ENCODE results near the gene ZFAND3. TPM values are rescaled to one million over a fixed set of nuclear protein-coding genes. Genes with fewer than 3 reads are reported as not detected.

Gene ZFAND3
- total RNA-seq, 1 donor from 2014 or later: 84.4 TPM

DNA sequence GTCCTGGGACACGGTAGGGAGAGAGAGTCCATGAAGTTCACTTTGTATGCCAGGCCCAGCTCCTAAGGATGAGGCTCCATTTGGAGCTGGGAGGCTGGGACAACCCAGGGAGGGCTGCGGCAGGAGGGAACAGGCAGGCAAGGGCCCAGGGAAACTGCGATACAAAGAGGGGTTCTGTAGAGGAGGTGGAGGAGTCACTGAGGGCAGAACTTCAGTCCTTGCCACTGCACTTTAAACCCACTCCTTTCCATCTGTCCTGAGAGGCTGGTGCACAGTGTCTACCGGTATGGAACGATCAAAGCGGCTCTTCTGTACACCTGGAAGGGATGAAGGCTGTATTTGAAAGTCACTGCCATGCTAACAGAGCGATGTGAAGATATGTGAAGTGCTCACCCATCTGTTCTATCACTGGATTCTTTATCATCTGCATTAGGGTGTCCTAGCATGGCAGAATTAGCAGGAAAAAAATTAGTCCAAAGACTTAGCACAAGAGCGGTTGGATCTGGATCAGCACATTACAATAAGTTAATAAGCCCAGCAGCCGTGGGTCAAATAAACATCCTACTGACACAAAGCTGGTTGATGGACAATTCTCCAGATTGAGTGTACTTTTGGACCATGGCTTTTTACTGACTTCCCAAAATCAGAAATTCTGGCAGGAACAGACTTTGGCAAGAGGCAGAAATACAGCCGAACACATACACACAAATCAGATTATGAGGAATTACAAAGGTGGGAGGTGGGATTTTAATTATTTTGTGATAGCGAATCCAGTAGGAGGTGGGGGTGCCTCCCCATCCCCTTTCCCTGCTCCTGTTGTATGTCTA lies 20.9 kb upstream of the ZFAND3 start:
- H3K27ac Mint-ChIP-seq (ENCODE audit: unreplicated experiment): no peak overlapping the region
- TF ChIP-seq, protein P1, sequence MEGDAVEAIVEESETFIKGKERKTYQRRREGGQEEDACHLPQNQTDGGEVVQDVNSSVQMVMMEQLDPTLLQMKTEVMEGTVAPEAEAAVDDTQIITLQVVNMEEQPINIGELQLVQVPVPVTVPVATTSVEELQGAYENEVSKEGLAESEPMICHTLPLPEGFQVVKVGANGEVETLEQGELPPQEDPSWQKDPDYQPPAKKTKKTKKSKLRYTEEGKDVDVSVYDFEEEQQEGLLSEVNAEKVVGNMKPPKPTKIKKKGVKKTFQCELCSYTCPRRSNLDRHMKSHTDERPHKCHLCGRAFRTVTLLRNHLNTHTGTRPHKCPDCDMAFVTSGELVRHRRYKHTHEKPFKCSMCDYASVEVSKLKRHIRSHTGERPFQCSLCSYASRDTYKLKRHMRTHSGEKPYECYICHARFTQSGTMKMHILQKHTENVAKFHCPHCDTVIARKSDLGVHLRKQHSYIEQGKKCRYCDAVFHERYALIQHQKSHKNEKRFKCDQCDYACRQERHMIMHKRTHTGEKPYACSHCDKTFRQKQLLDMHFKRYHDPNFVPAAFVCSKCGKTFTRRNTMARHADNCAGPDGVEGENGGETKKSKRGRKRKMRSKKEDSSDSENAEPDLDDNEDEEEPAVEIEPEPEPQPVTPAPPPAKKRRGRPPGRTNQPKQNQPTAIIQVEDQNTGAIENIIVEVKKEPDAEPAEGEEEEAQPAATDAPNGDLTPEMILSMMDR (IDR thresholded peaks at IDR 0.05): no peak
- DNase-seq (ENCODE audit: extremely low spot score, unreplicated experiment): no peak
- H3K4me1 Mint-ChIP-seq (ENCODE audit: unreplicated experiment): peaks cover 22% of the 10 kb centered on the region
- no peaks in the 10 kb centered on the region for H3K36me3 Mint-ChIP-seq (ENCODE audit: unreplicated experiment)
- H3K9me3 Mint-ChIP-seq (ENCODE audit: unreplicated experiment): no peaks in the 10 kb centered on the region
- H3K4me3 Mint-ChIP-seq (ENCODE audit: unreplicated experiment): no peak overlapping the region
- H3K27me3 Mint-ChIP-seq (ENCODE audit: unreplicated experiment): peaks cover 6% of the 10 kb centered on the region

DNA sequence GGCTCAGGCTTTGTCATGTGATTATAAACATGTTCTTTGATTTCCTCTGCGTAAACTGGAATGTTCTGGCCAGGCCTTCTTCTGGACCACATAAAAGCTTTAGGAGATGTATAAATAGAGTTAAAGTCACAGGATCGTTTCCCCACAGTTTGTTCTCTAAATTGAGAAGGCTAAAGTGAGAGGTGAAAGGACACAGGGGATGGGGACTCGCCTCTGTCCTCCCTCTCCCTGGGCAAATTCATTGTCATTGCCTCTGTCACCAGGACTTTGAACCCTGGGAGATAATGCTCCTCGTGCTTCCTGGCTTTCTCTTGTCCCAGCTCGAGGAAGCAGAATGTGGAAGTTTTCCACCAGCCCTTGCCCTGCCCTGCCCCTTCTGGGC lies 20.3 kb upstream of the ZFAND3 start:
- Mint-ChIP-seq H3K27ac (ENCODE audit: unreplicated experiment) (no peak overlapping the region), H3K27me3 (ENCODE audit: unreplicated experiment) (peaks cover 9% of the 10 kb centered on the region), H3K9me3 (ENCODE audit: unreplicated experiment) (no peaks in the 10 kb centered on the region), H3K4me3 (ENCODE audit: unreplicated experiment) (no peak overlapping the region), H3K4me1 (ENCODE audit: unreplicated experiment) (peaks cover 22% of the 10 kb centered on the region), H3K36me3 (ENCODE audit: unreplicated experiment) (no peaks in the 10 kb centered on the region)
- TF ChIP-seq, protein P1 (IDR thresholded peaks at IDR 0.05): no peak
- no peak for DNase-seq (ENCODE audit: extremely low spot score, unreplicated experiment)

DNA sequence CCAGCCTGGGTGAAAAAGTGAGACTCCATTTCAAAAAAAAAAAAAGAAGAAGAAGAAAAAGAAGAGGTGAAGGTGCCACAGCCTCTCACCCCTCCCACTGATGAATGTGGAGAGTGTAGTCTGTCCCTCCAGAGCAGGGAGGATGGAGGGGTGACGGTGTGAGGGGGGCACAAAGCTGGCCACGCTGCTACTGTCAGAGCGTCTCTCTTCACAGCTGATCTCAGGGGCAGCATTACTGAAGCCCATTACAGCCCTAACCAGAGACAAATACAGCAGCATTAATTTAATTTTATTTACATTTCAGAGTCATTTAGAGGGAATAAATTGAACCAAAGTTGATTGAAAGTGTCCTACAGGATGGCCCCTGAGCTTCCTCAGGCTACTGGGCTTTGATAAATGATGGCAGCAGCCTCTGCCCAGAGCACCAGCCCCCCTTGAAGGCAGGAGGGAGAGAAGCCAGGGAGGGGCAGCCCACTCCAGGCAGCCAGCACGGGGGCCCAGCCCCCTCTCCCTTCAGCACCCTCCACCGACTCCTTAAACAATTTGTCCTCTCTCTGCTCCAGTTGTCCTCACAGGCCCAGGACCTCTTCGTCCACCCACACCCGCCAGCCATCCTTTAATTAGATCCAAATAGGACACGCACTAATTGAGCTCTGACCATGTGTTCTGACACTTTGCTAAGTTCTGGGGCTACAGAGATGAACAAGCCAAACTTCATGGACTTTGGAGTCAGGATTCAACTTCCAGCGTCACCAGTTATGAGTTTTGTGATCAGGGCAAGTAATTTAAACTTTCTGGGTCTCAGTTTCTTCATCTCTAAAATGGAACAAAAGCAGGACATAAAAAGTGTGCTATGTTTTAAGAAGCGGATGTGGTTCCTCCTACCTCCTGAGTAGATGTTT lies 18.6 kb upstream of the ZFAND3 start:
- no peaks in the 10 kb centered on the region for H3K9me3 Mint-ChIP-seq (ENCODE audit: unreplicated experiment)
- no peaks in the 10 kb centered on the region for H3K36me3 Mint-ChIP-seq (ENCODE audit: unreplicated experiment)
- no peak overlapping the region for H3K27ac Mint-ChIP-seq (ENCODE audit: unreplicated experiment)
- TF ChIP-seq, protein P1 (IDR thresholded peaks at IDR 0.05): no peak
- peaks cover 9% of the 10 kb centered on the region for H3K27me3 Mint-ChIP-seq (ENCODE audit: unreplicated experiment)
- peaks cover 10% of the 10 kb centered on the region for H3K4me1 Mint-ChIP-seq (ENCODE audit: unreplicated experiment)
- H3K4me3 Mint-ChIP-seq (ENCODE audit: unreplicated experiment): no peak overlapping the region
- no peak for DNase-seq (ENCODE audit: extremely low spot score, unreplicated experiment)

DNA sequence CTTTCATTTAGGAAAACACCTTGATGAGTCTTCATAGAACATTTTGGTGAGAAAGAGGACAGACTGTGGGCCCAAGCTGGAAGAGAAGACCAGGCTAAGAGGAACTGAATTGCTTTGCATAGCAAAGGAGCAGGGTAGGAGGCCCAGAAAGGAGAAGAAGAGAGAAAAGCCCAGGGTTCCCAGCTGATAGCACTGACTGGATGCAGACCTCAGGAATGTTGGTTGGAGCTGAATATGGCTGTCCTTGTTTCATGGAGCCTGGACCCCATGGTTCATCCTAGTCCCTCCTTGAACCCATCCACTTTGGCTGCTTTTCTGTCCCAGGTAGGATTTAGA lies 18.0 kb upstream of the ZFAND3 start:
- Mint-ChIP-seq H3K27me3 (ENCODE audit: unreplicated experiment) (peaks cover 9% of the 10 kb centered on the region), H3K36me3 (ENCODE audit: unreplicated experiment) (no peaks in the 10 kb centered on the region), H3K27ac (ENCODE audit: unreplicated experiment) (no peak overlapping the region), H3K4me3 (ENCODE audit: unreplicated experiment) (no peak overlapping the region), H3K4me1 (ENCODE audit: unreplicated experiment) (peaks cover 3% of the 10 kb centered on the region), H3K9me3 (ENCODE audit: unreplicated experiment) (no peaks in the 10 kb centered on the region)
- DNase-seq (ENCODE audit: extremely low spot score, unreplicated experiment): no peak
- TF ChIP-seq, protein P1 (IDR thresholded peaks at IDR 0.05): no peak

DNA sequence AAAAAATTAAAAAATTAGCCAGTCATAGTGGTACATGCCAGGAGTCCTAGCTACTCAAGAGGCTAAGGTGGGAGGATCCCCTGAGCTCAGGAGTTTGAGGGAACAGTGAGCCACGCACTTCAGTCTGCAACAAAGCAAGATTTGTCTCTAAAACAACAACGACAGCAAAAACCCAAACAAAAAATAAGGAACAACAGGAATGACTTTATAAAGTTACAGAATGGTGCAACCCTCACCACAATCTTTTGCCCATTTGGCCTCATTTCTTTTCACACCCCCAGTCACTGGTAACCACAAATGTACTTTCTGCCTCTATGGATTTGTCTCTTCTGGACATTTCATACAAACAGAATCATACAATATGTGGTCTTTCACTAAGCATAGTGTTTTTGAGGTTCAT lies 16.7 kb upstream of the ZFAND3 start:
- DNase-seq (ENCODE audit: extremely low spot score, unreplicated experiment): no peak
- H3K27me3 Mint-ChIP-seq (ENCODE audit: unreplicated experiment): peaks cover 16% of the 10 kb centered on the region
- TF ChIP-seq, protein P1 (IDR thresholded peaks at IDR 0.05): no peak
- H3K9me3 Mint-ChIP-seq (ENCODE audit: unreplicated experiment): no peaks in the 10 kb centered on the region
- H3K4me3 Mint-ChIP-seq (ENCODE audit: unreplicated experiment): no peak overlapping the region
- peaks cover 3% of the 10 kb centered on the region for H3K4me1 Mint-ChIP-seq (ENCODE audit: unreplicated experiment)
- no peak overlapping the region for H3K27ac Mint-ChIP-seq (ENCODE audit: unreplicated experiment)
- H3K36me3 Mint-ChIP-seq (ENCODE audit: unreplicated experiment): no peaks in the 10 kb centered on the region
